ENCODE data around the gene KRTAP19-6. TPM values are rescaled to one million over a fixed set of nuclear protein-coding genes. Genes with fewer than 3 reads are reported as not detected.
"Not testable (repeated sequence)": the region's sequence is repeated elsewhere in the genome, so short reads cannot be mapped to it uniquely, and the experiment has no call there.

KRTAP19-6 gene
- total RNA-seq, 2 experiments from 2014 or later = not detected

DNA sequence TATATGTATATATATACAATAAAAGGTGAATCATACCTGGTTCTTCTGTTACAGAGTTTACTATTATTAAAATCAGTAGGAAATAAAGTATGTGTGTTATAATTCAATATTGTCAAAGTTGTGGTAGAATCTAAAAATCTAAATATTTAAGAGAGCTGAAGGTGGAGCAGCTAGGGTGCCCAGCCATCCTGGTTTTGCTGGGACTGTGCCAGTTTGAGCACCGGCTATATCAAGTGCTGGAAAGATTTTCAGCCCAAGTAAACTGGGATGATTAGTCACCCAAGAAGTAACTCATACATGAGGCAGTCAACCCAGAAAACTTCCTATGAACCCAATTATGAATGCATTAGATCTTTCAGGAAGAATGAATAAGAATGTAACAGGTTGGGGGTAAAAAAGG lies 22.8 kb downstream of the KRTAP19-6 start:
- Mint-ChIP-seq H3K9me3 (ENCODE audit: insufficient read depth) (no peaks in the 10 kb centered on the region), H3K36me3 (ENCODE audit: low read depth) (no peaks in the 10 kb centered on the region), H3K4me3 (no peak overlapping the region), H3K4me1 (ENCODE audit: low read depth) (no peaks in the 10 kb centered on the region), H3K27me3 (ENCODE audit: low read depth) (no peaks in the 10 kb centered on the region), H3K27ac (no peak overlapping the region)
- POLR2A ChIA-PET = no interaction called here
- ATAC-seq (no peak), DNase-seq (no peak)
- CTCF ChIA-PET = no interaction called here

DNA sequence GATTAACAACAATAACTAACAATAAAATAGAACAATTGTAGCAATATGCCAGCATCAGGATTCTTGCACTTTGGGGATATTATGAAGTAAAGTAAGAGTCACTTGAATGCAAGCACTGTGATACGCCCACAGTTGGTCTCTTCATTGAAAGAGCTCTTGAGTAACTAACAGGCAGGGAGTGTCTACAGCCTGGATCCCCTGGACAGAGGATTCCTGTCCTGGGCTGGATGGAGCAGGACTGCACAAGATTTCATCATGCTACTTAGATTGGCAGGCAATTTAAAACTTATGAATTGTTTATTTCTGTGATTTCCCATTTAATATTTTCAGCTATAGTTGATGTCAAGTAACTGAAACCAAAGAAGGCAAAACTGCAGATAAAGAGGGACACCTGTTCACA lies 26.0 kb downstream of the KRTAP19-6 start:
- H3K4me3 Mint-ChIP-seq = no peak overlapping the region
- POLR2A ChIA-PET = no interaction called here
- ATAC-seq = no peak
- no peaks in the 10 kb centered on the region for H3K9me3 Mint-ChIP-seq (ENCODE audit: insufficient read depth)
- H3K27me3 Mint-ChIP-seq (ENCODE audit: low read depth) = no peaks in the 10 kb centered on the region
- DNase-seq = no peak
- no peaks in the 10 kb centered on the region for H3K4me1 Mint-ChIP-seq (ENCODE audit: low read depth)
- CTCF ChIA-PET = no interaction called here
- no peak overlapping the region for H3K27ac Mint-ChIP-seq
- no peaks in the 10 kb centered on the region for H3K36me3 Mint-ChIP-seq (ENCODE audit: low read depth)

DNA sequence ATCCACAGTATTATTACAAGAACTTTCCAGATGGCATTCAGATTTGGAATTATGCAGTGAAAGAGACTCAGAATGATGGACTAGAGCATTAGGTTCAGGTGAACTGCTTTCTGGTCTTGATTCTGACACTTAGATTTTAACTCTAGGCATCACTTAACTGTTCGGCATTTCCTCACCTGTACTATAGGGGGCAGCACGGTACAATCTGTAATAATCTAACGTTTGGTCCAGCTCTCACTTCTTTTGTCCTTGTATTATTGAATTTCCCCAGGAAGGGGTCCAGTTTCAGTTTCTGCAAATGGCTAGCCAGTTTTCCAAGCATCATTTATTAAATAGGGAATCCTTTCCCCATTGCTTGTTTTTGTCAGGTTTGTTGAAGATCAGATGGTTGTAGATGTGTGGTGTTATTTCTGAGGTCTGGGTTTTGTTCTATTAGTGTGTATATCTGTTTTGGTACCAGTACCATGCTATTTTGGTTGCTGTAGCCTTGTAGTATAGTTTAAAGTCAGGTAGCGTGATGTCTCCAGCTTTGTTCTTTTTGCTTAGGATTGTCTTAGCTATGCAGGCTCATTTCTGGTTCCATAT lies 36.0 kb downstream of the KRTAP19-6 start:
- H3K27me3 Mint-ChIP-seq (ENCODE audit: low read depth); POLR2A ChIA-PET; ATAC-seq; H3K27ac Mint-ChIP-seq; H3K4me3 Mint-ChIP-seq; DNase-seq; H3K4me1 Mint-ChIP-seq (ENCODE audit: low read depth); H3K36me3 Mint-ChIP-seq (ENCODE audit: low read depth); H3K9me3 Mint-ChIP-seq (ENCODE audit: insufficient read depth): not testable (repeated sequence)
- CTCF ChIA-PET = interaction anchor here (0.6 to 1.3 kb wide), 2 partner anchors 11 to 356 kb away, joined by 3 read pairs; no protein-coding TSS in a partner anchor

DNA sequence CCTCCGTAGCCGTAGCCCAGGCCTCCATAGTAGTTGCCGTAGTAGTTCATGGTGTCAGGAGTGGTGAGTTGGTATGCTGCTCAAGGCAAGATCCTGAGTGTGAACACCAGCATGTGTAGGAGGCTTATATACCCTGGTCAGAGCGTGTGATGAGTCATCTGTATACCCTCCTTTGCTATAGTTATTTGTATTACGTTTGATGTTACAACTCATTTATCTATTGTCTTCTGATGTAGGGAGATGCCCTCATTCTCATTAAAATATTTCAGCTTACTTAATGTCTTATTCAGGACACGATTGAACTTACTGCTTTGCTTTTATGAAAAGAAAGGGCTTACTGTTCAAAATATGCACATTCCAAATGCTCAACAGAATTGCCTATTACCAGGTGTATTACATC lies 39.6 kb downstream of the KRTAP19-6 start, which contains the start of gene KRTAP19-5:
TSS of gene KRTAP19-5 (minus strand) at position 101 of the 400 bp plus-strand sequence. CDS start at position 50, 51 bp downstream.
- H3K9me3 Mint-ChIP-seq (ENCODE audit: insufficient read depth) = no peaks in the 10 kb centered on the region
- no peak within 1 kb of the TSS for H3K27ac Mint-ChIP-seq
- ATAC-seq (no peak), DNase-seq (no peak)
- H3K4me1 Mint-ChIP-seq (ENCODE audit: low read depth) = no peaks in the 10 kb centered on the region
- H3K36me3 Mint-ChIP-seq (ENCODE audit: low read depth) = no peaks in the 10 kb centered on the region
- H3K27me3 Mint-ChIP-seq (ENCODE audit: low read depth) = no peaks in the 10 kb centered on the region
- no peak within 1 kb of the TSS for H3K4me3 Mint-ChIP-seq
- ChIA-PET POLR2A (no interaction called here), CTCF (no interaction called here)

DNA sequence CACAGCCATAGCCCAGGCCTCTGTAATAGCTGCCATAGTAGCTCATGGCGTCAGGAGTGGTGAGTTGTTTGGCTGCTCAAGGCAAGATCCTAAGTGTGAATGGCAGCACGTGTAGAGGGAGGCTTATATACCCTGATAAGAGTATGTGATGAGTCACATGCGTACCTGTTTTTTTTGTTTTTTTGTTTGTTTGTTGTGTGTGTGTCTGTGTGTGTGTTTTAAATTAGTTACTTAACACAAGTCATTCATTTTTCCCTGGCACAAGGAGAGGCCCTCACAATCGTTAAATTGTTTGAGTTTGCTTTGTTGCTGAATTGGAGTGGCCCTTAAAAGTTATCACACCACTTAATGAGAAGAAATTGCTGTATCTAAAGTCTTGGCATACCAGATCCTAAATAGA lies 44.6 kb downstream of the KRTAP19-6 start, which contains the start of gene KRTAP19-4:
TSS of gene KRTAP19-4 (minus strand) at position 101 of the 400 bp plus-strand sequence. CDS start at position 46, 55 bp downstream.
- no peaks in the 10 kb centered on the region for H3K9me3 Mint-ChIP-seq (ENCODE audit: insufficient read depth)
- H3K27me3 Mint-ChIP-seq (ENCODE audit: low read depth) = no peaks in the 10 kb centered on the region
- no peak within 1 kb of the TSS for H3K4me3 Mint-ChIP-seq
- ChIA-PET POLR2A (no interaction called here), CTCF (no interaction called here)
- no peak within 1 kb of the TSS for H3K27ac Mint-ChIP-seq
- ATAC-seq (no peak), DNase-seq (no peak)
- no peaks in the 10 kb centered on the region for H3K36me3 Mint-ChIP-seq (ENCODE audit: low read depth)
- no peaks in the 10 kb centered on the region for H3K4me1 Mint-ChIP-seq (ENCODE audit: low read depth)

DNA sequence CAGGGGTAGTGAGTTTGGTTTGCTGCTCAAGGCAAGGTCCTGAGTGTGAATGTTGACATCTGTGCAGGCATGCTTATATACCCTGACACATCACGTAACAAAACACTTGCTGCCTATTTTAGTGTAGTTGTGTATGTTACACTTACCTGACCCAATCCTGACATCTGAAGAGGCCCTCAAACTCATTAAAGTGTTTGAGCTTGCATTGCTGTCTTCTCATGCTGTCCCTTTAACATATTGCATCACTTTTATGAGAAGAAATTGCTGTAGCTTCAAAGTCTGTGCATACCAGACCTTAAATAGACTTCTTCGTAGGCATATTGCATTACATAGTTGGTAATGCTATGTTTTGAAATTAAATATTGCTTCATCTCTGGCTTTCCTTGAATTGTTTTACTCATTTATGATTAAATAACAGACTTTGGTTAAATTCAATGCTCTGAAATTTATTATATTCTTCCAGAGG lies 49.7 kb downstream of the KRTAP19-6 start, which contains the start of gene KRTAP19-3:
TSS of gene KRTAP19-3 (minus strand) at position 51 of the 466 bp plus-strand sequence. CDS start 56 bp downstream, outside the sequence.
- ChIA-PET CTCF (no interaction called here), POLR2A (no interaction called here)
- Mint-ChIP-seq H3K4me3 (no peak within 1 kb of the TSS), H3K36me3 (ENCODE audit: low read depth) (no peaks in the 10 kb centered on the region), H3K9me3 (ENCODE audit: insufficient read depth) (no peaks in the 10 kb centered on the region), H3K27ac (no peak within 1 kb of the TSS), H3K27me3 (ENCODE audit: low read depth) (no peaks in the 10 kb centered on the region), H3K4me1 (ENCODE audit: low read depth) (no peaks in the 10 kb centered on the region)
- ATAC-seq (no peak), DNase-seq (no peak)

Other genes with a start within 250 kb of the KRTAP19-6 start
- gene KRTAP26-1, start 221.5 kb downstream of the KRTAP19-6 start, total RNA-seq = not detected
- not detected for gene KRTAP27-1, start 204.2 kb downstream of the KRTAP19-6 start, total RNA-seq
- not detected for gene KRTAP23-1, start 193.3 kb downstream of the KRTAP19-6 start, total RNA-seq
- not detected for gene KRTAP13-2, start 169.6 kb downstream of the KRTAP19-6 start, total RNA-seq
- gene KRTAP13-1, start 145.8 kb downstream of the KRTAP19-6 start, total RNA-seq = not detected
- gene KRTAP13-3, start 115.9 kb downstream of the KRTAP19-6 start, total RNA-seq = not detected
- not detected for gene KRTAP13-4, start 111.6 kb downstream of the KRTAP19-6 start, total RNA-seq
- not detected for gene KRTAP15-1, start 101.6 kb downstream of the KRTAP19-6 start, total RNA-seq
- not detected for gene KRTAP19-1, start 61.5 kb downstream of the KRTAP19-6 start, total RNA-seq
- not detected for gene KRTAP19-2, start 54.4 kb downstream of the KRTAP19-6 start, total RNA-seq
- not detected for gene KRTAP19-3, start 49.9 kb downstream of the KRTAP19-6 start, total RNA-seq
- gene KRTAP19-4, start 44.7 kb downstream of the KRTAP19-6 start, total RNA-seq = not detected
- gene KRTAP19-5, start 39.7 kb downstream of the KRTAP19-6 start, total RNA-seq = not detected
- not detected for gene KRTAP19-7, start 19.4 kb upstream of the KRTAP19-6 start, total RNA-seq
- not detected for gene KRTAP22-2, start 48.5 kb upstream of the KRTAP19-6 start, total RNA-seq
- gene KRTAP6-3, start 50.6 kb upstream of the KRTAP19-6 start, total RNA-seq = not detected
- gene KRTAP6-2, start 57.0 kb upstream of the KRTAP19-6 start, total RNA-seq = not detected
- gene KRTAP22-1, start 59.2 kb upstream of the KRTAP19-6 start, total RNA-seq = not detected
- not detected for gene KRTAP6-1, start 72.1 kb upstream of the KRTAP19-6 start, total RNA-seq
- not detected for gene KRTAP20-1, start 74.6 kb upstream of the KRTAP19-6 start, total RNA-seq
- not detected for gene KRTAP20-4, start 78.8 kb upstream of the KRTAP19-6 start, total RNA-seq
- not detected for gene KRTAP20-2, start 93.3 kb upstream of the KRTAP19-6 start, total RNA-seq
- not detected for gene KRTAP20-3, start 101.0 kb upstream of the KRTAP19-6 start, total RNA-seq
- gene KRTAP21-3, start 176.9 kb upstream of the KRTAP19-6 start, total RNA-seq = not detected
- gene KRTAP21-2, start 205.4 kb upstream of the KRTAP19-6 start, total RNA-seq = not detected
- gene KRTAP21-1, start 213.6 kb upstream of the KRTAP19-6 start, total RNA-seq = not detected

Measured in activated CD8-positive, alpha-beta T cell treated with anti-CD3 and anti-CD28 coated beads, Interleukin-2, amount 10 ng/mL, durations not matched to agents 7 days and 5 days (primary cell).